Vagina (tissue), 2 donors: ENCODE results near the gene UTS2R. TPM values are rescaled to one million over a fixed set of nuclear protein-coding genes. Genes with fewer than 3 reads are reported as not detected.
A peak's percentile ranks its signal among the peaks of the same experiment; 100 is the strongest.

Experiments
- DNase-seq, 2 donors: peaks; one replicate each; pipeline ENCODE4 v3.0.0-alpha.2; 2017; ENCODE audit errors: extremely low spot score in 2 of 2
- H3K27ac ChIP-seq: fragments of 200-600 bp; sonication (generic); one replicate; pipeline ENCODE4 v1.5.1; 2019
- H3K27me3 ChIP-seq: fragments of 200-600 bp; sonication (generic); one replicate; pipeline ENCODE4 v1.5.1; 2019
- H3K36me3 ChIP-seq, 2 donors: fragments of 200-600 bp; sonication (generic); one replicate each; pipeline ENCODE4 v1.5.1; 2017 to 2019
- H3K4me1 ChIP-seq: fragments of 200-600 bp; sonication (generic); one replicate; pipeline ENCODE4 v1.5.1; 2019
- H3K4me3 ChIP-seq, 2 donors: fragments of 200-600 bp; sonication (generic); 1 replicate in 1 of 2; 2 replicates in 1 of 2; pipeline ENCODE4 v1.5.1; 2016 to 2019
- H3K9me3 ChIP-seq: fragments of 200-600 bp; sonication (generic); one replicate; pipeline ENCODE4 v1.5.1; 2019
- POLR2A ChIP-seq, 2 donors: fragments of 450-650 bp; IDR thresholded peaks; one replicate each; pipeline ENCODE4 v1.6.1; 2017; ENCODE audit warnings: antibody characterized with exemption in 2 of 2, mild to moderate bottlenecking in 2 of 2, moderate library complexity in 2 of 2
- POLR2AphosphoS5 ChIP-seq, 2 donors: sonication (generic); formaldehyde crosslinking; IDR thresholded peaks; one replicate each; pipeline ENCODE4 v1.9.0; 2017; ENCODE audit warnings: antibody characterized with exemption in 2 of 2, mild to moderate bottlenecking in 2 of 2, low read depth in 1 of 2; ENCODE audit not compliant: insufficient read depth in 1 of 2
- intact Hi-C: fragments of 100-400 bp; cut with DNase I; formaldehyde crosslinking; loops from one replicate; pipeline ENCODE4 v1.15.1; 2023
- total RNA-seq: library from RNA; depleted of rRNA; stranded (reverse); fragments of >200 nt; gene quantifications from one replicate; pipeline ENCODE4 v1.2.3, GENCODE V29; 2016
- TF ChIP-seq, protein P1 (sequence below), 3 experiments: fragments of 450-650 bp in 2 of 3; fragments of 200-600 bp in 1 of 3; sonication (generic) in 1 of 3; IDR thresholded peaks; one replicate each; pipeline ENCODE4 v1.5.1; 2017 to 2019; ENCODE audit warnings: antibody characterized with exemption in 3 of 3, mild to moderate bottlenecking in 2 of 3, moderate library complexity in 2 of 3

UTS2R gene
- total RNA-seq, 1 donor from 2014 or later: not detected

DNA sequence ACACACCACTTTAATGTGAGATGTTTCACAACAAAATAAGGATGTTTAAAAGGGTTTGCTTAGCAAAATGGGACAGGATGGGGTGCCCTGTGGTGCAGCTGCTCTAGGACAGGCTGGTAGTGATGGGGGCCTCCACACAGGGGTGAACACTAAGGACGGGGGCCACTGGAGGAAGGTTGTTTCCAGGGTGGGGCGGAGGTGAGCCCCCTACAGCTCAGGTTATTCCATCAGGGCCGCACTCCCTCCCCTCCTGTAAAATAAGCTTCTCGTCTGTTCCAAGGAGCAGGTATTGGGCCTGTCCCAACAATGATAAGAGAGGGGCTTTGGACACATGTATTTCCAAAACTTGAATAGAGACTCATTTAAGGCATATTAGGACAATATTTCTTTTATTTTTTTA lies 44.7 kb downstream of the UTS2R start:
- TF ChIP-seq POLR2AphosphoS5 (IDR thresholded peaks at IDR 0.05; ENCODE audit: insufficient read depth in 1 of 2, low read depth in 1 of 2) (no peak), POLR2A (IDR thresholded peaks at IDR 0.05) (no peak)
- TF ChIP-seq, protein P1, sequence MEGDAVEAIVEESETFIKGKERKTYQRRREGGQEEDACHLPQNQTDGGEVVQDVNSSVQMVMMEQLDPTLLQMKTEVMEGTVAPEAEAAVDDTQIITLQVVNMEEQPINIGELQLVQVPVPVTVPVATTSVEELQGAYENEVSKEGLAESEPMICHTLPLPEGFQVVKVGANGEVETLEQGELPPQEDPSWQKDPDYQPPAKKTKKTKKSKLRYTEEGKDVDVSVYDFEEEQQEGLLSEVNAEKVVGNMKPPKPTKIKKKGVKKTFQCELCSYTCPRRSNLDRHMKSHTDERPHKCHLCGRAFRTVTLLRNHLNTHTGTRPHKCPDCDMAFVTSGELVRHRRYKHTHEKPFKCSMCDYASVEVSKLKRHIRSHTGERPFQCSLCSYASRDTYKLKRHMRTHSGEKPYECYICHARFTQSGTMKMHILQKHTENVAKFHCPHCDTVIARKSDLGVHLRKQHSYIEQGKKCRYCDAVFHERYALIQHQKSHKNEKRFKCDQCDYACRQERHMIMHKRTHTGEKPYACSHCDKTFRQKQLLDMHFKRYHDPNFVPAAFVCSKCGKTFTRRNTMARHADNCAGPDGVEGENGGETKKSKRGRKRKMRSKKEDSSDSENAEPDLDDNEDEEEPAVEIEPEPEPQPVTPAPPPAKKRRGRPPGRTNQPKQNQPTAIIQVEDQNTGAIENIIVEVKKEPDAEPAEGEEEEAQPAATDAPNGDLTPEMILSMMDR (IDR thresholded peaks at IDR 0.05): no peak
- peaks cover 0 to 7% of the 10 kb centered on the region in 2 donors for H3K36me3 ChIP-seq
- peaks cover 25% of the 10 kb centered on the region for H3K4me1 ChIP-seq
- H3K4me3 ChIP-seq: no peak overlapping the region
- intact Hi-C loops: no loop called here
- H3K9me3 ChIP-seq: no peaks in the 10 kb centered on the region
- no peak for DNase-seq
- no peaks in the 10 kb centered on the region for H3K27me3 ChIP-seq
- H3K27ac ChIP-seq: no peak overlapping the region

DNA sequence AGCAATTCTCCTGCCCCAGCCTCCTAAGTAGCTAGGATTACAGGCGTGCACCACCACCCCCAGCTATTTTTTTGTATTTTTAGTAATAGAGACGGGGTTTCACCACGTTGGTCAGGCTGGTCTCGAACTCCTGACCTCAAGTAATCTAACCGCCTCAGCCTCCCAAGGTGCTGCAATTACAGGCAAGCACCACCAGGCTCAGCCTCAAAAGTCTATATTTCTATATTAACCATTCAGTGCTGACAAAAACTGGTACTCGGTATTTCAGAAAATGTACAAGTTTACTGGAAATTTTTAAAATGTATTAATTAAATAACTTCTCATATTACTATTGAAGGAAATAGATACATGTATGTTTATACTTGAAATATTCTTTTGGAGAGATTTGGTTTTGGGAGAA lies 45.2 kb downstream of the UTS2R start:
- TF ChIP-seq, protein P1 (IDR thresholded peaks at IDR 0.05): no peak
- no peak for TF ChIP-seq POLR2A (IDR thresholded peaks at IDR 0.05)
- no peak for TF ChIP-seq POLR2AphosphoS5 (IDR thresholded peaks at IDR 0.05; ENCODE audit: insufficient read depth in 1 of 2, low read depth in 1 of 2)
- intact Hi-C loops: no loop called here
- Histone ChIP-seq H3K4me3 (no peak overlapping the region), H3K9me3 (no peaks in the 10 kb centered on the region), H3K27me3 (no peaks in the 10 kb centered on the region), H3K27ac (no peak overlapping the region), H3K36me3 (peaks cover 0 to 12% of the 10 kb centered on the region in 2 donors), H3K4me1 (peaks cover 25% of the 10 kb centered on the region)
- no peak for DNase-seq

DNA sequence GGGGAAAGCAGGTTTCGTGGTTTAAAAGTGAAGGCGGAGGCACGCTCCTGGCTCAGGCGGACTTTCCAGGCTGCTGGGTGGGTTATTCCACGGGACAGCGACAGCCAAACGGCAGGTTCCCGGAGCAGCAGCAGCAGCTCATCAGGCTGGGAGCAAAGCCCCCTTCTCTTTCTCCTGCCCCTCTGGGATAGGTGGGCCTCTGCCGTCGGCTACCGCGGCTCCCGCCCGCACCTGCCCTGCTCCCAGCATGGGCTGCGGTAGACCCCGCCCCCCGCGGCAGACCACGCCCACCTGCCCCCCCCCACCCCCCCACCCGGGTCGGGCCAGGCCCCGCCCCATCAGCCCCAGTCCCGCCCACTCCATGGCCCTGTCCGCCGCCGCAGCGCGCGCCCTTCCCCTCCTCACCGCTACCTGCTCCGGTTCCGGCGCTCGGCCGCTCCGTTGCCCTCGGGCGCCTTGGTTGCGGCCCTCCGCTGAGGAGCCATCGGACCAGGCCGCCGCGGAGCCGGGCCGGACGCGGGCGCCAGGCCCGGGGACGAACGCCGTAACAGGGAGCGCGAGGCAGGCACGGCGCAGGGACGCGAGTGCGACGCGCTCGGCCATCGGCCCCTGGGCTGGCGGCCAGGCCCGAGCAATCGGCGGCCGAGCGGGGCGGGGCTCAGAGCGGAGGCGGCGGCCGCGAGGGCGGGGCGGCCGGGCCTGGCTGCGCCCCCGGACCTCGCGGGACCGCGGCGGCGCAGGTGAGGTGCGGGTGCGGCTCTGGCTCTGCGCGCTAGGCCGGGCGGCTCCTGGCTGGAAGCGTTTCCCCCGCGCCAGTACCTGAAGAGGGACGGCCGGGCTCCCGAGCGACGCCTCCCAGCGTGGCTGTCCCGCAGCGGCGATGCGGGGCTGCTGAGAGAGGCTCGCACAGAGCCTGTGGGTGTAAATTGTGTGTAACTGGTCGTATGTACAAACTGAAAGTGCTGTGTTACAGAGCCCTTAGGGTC lies 46.7 kb downstream of the UTS2R start, which contains the start of the genes HEXD and OGFOD3:
HEXD (plus strand) TSS at position 347 of the 986 bp plus-strand sequence. CDS start 1,453 bp downstream, outside the sequence.
OGFOD3 (minus strand) TSS at position 586 of the 986 bp plus-strand sequence; CDS start at position 485, 101 bp downstream.
- Histone ChIP-seq H3K4me3 (peak within 1 kb of the TSS; percentile 79 to 83), H3K4me1 (peaks cover 25% of the 10 kb centered on the region), H3K36me3 (peaks cover 0 to 13% of the 10 kb centered on the region in 2 donors), H3K9me3 (no peaks in the 10 kb centered on the region), H3K27me3 (no peaks in the 10 kb centered on the region), H3K27ac (peak within 1 kb of the TSS; percentile 84)
- TF ChIP-seq POLR2A (IDR thresholded peaks at IDR 0.05) (peak in 1 of 2 donors; percentile 38), POLR2AphosphoS5 (IDR thresholded peaks at IDR 0.05; ENCODE audit: insufficient read depth in 1 of 2, low read depth in 1 of 2) (peak in 1 of 2 donors; percentile 48)
- TF ChIP-seq, protein P1 (IDR thresholded peaks at IDR 0.05): no peak
- intact Hi-C loops: loop anchor here (2.0 kb wide), 1 partner anchor 75 kb away; no protein-coding TSS in a partner anchor
- DNase-seq: no peak

DNA sequence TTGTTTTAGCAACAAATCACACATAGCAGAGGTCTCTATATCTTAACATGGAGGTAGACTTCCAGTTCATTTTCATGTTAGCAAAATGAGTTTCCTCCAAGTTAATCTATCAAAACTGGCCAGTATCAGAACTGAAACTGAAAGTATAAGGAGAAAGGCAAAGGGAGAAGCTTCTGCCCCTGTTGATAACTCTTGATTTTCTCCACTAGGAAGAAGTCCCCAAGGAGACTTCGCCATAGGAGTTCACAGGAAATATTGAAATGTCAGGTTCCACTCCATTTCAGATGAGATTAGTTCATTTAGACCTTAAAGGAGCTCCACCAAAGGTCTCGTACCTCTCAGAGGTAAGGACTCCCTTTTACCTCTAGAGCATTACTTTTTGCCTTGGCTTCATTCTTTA lies 48.0 kb downstream of the UTS2R start:
- Histone ChIP-seq H3K27me3 (no peaks in the 10 kb centered on the region), H3K36me3 (peaks cover 0 to 13% of the 10 kb centered on the region in 2 donors), H3K27ac (no peak overlapping the region), H3K9me3 (no peaks in the 10 kb centered on the region), H3K4me1 (peaks cover 23% of the 10 kb centered on the region), H3K4me3 (peak overlapping the region in 1 of 2 donors; percentile 79)
- intact Hi-C loops: loop anchor here (2.0 kb wide), 1 partner anchor 73 kb away; no protein-coding TSS in a partner anchor
- no peak for DNase-seq
- TF ChIP-seq, protein P1 (IDR thresholded peaks at IDR 0.05): no peak
- TF ChIP-seq POLR2AphosphoS5 (IDR thresholded peaks at IDR 0.05; ENCODE audit: insufficient read depth in 1 of 2, low read depth in 1 of 2): no peak
- no peak for TF ChIP-seq POLR2A (IDR thresholded peaks at IDR 0.05)
